Uterus (tissue), 4 donors: ENCODE data around the gene PLXNA4. TPM values are rescaled to one million over a fixed set of nuclear protein-coding genes. Genes with fewer than 3 reads are reported as not detected.

Experiments
- DNase-seq, 2 donors: peaks; one replicate each; pipeline ENCODE4 v3.0.0-alpha.2; 2019 to 2020
- H3K27ac ChIP-seq, 2 donors: fragments of 200-600 bp; sonication (generic); 1 replicate in 1 of 2; 2 replicates in 1 of 2; pipeline ENCODE4 v1.5.1; 2016 to 2018
- H3K27me3 ChIP-seq, 2 donors: fragments of 200-600 bp; sonication (generic); one replicate each; pipeline ENCODE4 v1.5.1; 2018 to 2019; ENCODE audit warnings: control low read depth in 1 of 2
- H3K36me3 ChIP-seq, 2 donors: fragments of 200-600 bp; sonication (generic); one replicate each; pipeline ENCODE4 v1.5.1; 2019; ENCODE audit warnings: control low read depth in 1 of 2
- H3K4me1 ChIP-seq, 2 donors: fragments of 200-600 bp; sonication (generic); one replicate each; pipeline ENCODE4 v1.5.1; 2018 to 2019; ENCODE audit warnings: control low read depth in 1 of 2
- H3K4me3 ChIP-seq, 2 donors: fragments of 200-600 bp; sonication (generic); 1 replicate in 1 of 2; 2 replicates in 1 of 2; pipeline ENCODE4 v1.5.1; 2018 to 2019; ENCODE audit warnings: mild to moderate bottlenecking in 1 of 2
- H3K9me3 ChIP-seq, 2 donors: fragments of 200-600 bp; sonication (generic); one replicate each; pipeline ENCODE4 v1.5.1; 2019; ENCODE audit warnings: control low read depth in 1 of 2
- CTCF ChIP-seq, 4 experiments: fragments of 200-600 bp in 2 of 4; fragments of 450-650 bp in 2 of 4; sonication (generic) in 2 of 4; IDR thresholded peaks; one replicate each; pipeline ENCODE4 v1.5.1; 2016 to 2019; ENCODE audit warnings: antibody characterized with exemption in 4 of 4, mild to moderate bottlenecking in 2 of 4, moderate library complexity in 1 of 4
- POLR2A ChIP-seq, 2 donors: fragments of 450-650 bp; IDR thresholded peaks; one replicate each; pipeline ENCODE4 v1.6.1; 2016; ENCODE audit warnings: antibody characterized with exemption in 2 of 2, mild to moderate bottlenecking in 1 of 2, moderate library complexity in 1 of 2
- intact Hi-C: fragments of 100-400 bp; cut with DNase I; formaldehyde crosslinking; loops from one replicate; pipeline ENCODE4 v1.15.1; 2023; ENCODE audit warnings: low total_unique reads
- total RNA-seq, 4 donors: library from RNA; depleted of rRNA in 3 of 4; stranded (reverse); fragments of >200 nt in 3 of 4; gene quantifications; one replicate each; pipeline versions ENCODE4 v1.1.0 to v1.2.4, GENCODE V29; 2014 to 2023
- donor health status: DM: yes; HTN: yes; CAD: no.

Gene PLXNA4
- total RNA-seq, 4 donors from 2014 or later: 4.1 to 16.5 (median 7.7) TPM

- no peaks in the 10 kb centered on the region for H3K27me3 ChIP-seq
- H3K36me3 ChIP-seq: no peaks in the 10 kb centered on the region
- H3K27ac ChIP-seq: no peak overlapping the region
- no peak overlapping the region for H3K4me3 ChIP-seq
- intact Hi-C loops: no loop called here
- H3K9me3 ChIP-seq: no peaks in the 10 kb centered on the region
- no peak for TF ChIP-seq CTCF (IDR thresholded peaks at IDR 0.05)
- TF ChIP-seq POLR2A (IDR thresholded peaks at IDR 0.05): no peak
- DNase-seq: no peak
- H3K4me1 ChIP-seq: no peaks in the 10 kb centered on the region
Measured at GRCh38 chr7:132142006-132142405, 434.3 kb downstream of the PLXNA4 start.

GRCh38 chr7:132141109-132141508 is 435.2 kb downstream of the PLXNA4 start:
- H3K27ac ChIP-seq: no peak overlapping the region
- no peaks in the 10 kb centered on the region for H3K4me1 ChIP-seq
- H3K36me3 ChIP-seq: no peaks in the 10 kb centered on the region
- no peak overlapping the region for H3K4me3 ChIP-seq
- H3K27me3 ChIP-seq: no peaks in the 10 kb centered on the region
- DNase-seq: no peak
- TF ChIP-seq POLR2A (IDR thresholded peaks at IDR 0.05) (no peak), CTCF (IDR thresholded peaks at IDR 0.05) (no peak)
- intact Hi-C loops: no loop called here
- H3K9me3 ChIP-seq: no peaks in the 10 kb centered on the region

- Histone ChIP-seq H3K27ac (no peak overlapping the region), H3K4me3 (no peak overlapping the region), H3K4me1 (no peaks in the 10 kb centered on the region), H3K36me3 (no peaks in the 10 kb centered on the region), H3K27me3 (no peaks in the 10 kb centered on the region), H3K9me3 (no peaks in the 10 kb centered on the region)
- intact Hi-C loops: no loop called here
- TF ChIP-seq CTCF (IDR thresholded peaks at IDR 0.05) (no peak), POLR2A (IDR thresholded peaks at IDR 0.05) (no peak)
- DNase-seq: no peak
Measured at GRCh38 chr7:132140341-132140740, 435.9 kb downstream of the PLXNA4 start.

- no peaks in the 10 kb centered on the region for H3K36me3 ChIP-seq
- H3K27ac ChIP-seq: no peak overlapping the region
- H3K4me3 ChIP-seq: no peak overlapping the region
- DNase-seq: no peak
- no peak for TF ChIP-seq CTCF (IDR thresholded peaks at IDR 0.05)
- TF ChIP-seq POLR2A (IDR thresholded peaks at IDR 0.05): no peak
- intact Hi-C loops: no loop called here
- no peaks in the 10 kb centered on the region for H3K27me3 ChIP-seq
- no peaks in the 10 kb centered on the region for H3K9me3 ChIP-seq
- no peaks in the 10 kb centered on the region for H3K4me1 ChIP-seq
Measured at GRCh38 chr7:132138817-132139216, 437.5 kb downstream of the PLXNA4 start.

GRCh38 chr7:132137681-132138080 is 438.6 kb downstream of the PLXNA4 start:
- Histone ChIP-seq H3K27me3 (no peaks in the 10 kb centered on the region), H3K9me3 (no peaks in the 10 kb centered on the region), H3K27ac (no peak overlapping the region), H3K36me3 (no peaks in the 10 kb centered on the region), H3K4me1 (no peaks in the 10 kb centered on the region), H3K4me3 (no peak overlapping the region)
- DNase-seq: no peak
- intact Hi-C loops: no loop called here
- no peak for TF ChIP-seq POLR2A (IDR thresholded peaks at IDR 0.05)
- TF ChIP-seq CTCF (IDR thresholded peaks at IDR 0.05): no peak
